ENCODE measurements around the gene PEDS1.
"Not testable (repeated sequence)": the region's sequence is repeated elsewhere in the genome, so short reads cannot be mapped to it uniquely, and the experiment has no call there.

Gene PEDS1

GRCh38 chr20:50153500-50154377 is at the start of gene PEDS1:
Gene PEDS1, minus strand, starts transcription at chr20:50153723. Its CDS starts 86 bp downstream, at chr20:50153637.
- TF ChIP-seq, protein P1, sequence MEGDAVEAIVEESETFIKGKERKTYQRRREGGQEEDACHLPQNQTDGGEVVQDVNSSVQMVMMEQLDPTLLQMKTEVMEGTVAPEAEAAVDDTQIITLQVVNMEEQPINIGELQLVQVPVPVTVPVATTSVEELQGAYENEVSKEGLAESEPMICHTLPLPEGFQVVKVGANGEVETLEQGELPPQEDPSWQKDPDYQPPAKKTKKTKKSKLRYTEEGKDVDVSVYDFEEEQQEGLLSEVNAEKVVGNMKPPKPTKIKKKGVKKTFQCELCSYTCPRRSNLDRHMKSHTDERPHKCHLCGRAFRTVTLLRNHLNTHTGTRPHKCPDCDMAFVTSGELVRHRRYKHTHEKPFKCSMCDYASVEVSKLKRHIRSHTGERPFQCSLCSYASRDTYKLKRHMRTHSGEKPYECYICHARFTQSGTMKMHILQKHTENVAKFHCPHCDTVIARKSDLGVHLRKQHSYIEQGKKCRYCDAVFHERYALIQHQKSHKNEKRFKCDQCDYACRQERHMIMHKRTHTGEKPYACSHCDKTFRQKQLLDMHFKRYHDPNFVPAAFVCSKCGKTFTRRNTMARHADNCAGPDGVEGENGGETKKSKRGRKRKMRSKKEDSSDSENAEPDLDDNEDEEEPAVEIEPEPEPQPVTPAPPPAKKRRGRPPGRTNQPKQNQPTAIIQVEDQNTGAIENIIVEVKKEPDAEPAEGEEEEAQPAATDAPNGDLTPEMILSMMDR (conservative IDR thresholded peaks at IDR 0.05): no peak; the same call in 1 of the 2 replicates
- peak within 1 kb of the TSS; percentile 88 for H3K27ac ChIP-seq

DNA sequence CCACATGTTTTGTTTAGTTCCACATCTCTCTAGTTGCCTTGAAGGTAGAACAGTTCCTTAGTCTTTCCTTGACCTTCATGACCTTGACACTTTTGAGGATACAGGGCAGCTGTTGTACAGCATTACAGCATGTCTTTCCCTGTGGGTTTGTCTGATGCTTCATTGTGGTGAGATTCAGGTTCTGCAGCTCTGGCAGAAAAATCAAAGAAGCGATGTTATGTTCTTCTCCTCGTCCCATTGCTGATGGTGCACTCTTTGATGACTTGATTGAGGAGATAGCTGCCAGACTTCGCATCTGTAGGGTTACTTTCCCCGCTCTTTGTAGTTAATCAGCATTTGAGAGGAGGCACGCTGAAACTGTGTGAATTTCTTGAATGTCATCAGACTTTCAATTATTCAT is 49.2 kb upstream of the PEDS1 start:
- H3K27ac ChIP-seq: no peak overlapping the region
- TF ChIP-seq, protein P1 (conservative IDR thresholded peaks at IDR 0.05): no peak

- H3K27ac ChIP-seq: not testable (repeated sequence)
Observed at GRCh38 chr20:50201710-50202109, 48.2 kb upstream of the PEDS1 start.

DNA sequence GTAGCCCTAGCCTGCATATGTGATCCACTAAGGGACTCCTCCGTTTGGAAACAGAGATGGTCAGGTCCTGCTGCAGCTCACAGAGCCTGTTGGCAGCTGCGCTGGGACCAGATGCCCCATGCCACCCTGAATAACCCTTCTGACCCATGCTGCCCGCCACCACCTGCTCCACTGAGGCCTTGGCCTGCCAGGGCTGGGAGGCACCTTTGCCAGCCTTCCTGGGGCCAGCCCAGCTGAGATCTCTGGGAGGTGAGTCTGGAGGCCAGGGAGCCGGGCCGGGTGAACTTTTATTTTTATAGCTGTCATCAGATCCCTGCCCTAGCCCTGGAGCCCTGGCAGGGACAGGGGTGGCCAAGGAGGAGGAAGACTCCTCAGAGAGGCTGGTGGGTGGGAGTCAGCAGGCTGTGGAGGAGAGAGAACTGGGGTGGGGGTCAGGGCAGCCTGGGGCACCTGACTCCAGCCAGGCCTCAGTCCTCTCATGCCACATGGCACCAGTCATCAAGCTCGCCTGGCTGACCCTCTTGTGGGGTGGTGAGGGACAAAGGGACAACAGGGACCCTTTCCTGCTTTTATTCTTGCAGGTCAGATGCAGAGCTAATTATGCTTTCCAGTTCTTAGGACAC is 47.1 kb upstream of the PEDS1 start:
- TF ChIP-seq, protein P1 (conservative IDR thresholded peaks at IDR 0.05): no peak
- H3K27ac ChIP-seq: no peak overlapping the region

DNA sequence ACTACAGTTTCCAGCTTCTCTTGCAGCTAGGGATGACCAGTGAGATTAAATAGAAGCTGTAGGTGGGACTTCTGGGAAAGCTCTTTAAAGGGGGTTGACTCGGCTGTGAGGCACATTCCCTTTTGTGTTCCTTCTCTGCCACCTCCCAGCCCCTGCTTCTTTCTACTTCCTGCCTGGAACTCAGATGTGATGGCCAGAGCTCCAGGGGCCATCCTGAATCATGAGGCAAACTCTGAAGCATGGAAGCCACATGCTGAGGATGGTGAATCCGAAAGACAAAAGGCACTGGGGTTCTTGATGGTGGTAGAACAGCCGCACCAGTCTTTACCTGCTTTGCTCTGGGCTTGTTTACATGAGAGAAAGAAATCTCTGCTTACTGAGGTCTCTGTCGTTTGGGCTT is 46.2 kb upstream of the PEDS1 start:
- no peak overlapping the region for H3K27ac ChIP-seq
- TF ChIP-seq, protein P1 (conservative IDR thresholded peaks at IDR 0.05): no peak

- no peak overlapping the region for H3K27ac ChIP-seq
- TF ChIP-seq, protein P1 (conservative IDR thresholded peaks at IDR 0.05): no peak
Observed at GRCh38 chr20:50198716-50199115, 45.2 kb upstream of the PEDS1 start.

- H3K27ac ChIP-seq: no peak overlapping the region
- TF ChIP-seq, protein P1 (conservative IDR thresholded peaks at IDR 0.05): no peak
Observed at GRCh38 chr20:50198180-50198666, 44.7 kb upstream of the PEDS1 start.

Data from VCaP (cell line).